ENCODE measurements around the gene MACROH2A1. TPM values are rescaled to one million over a fixed set of nuclear protein-coding genes. Genes with fewer than 3 reads are reported as not detected.
A peak's percentile ranks its signal among the peaks of the same experiment; 100 is the strongest.

The MACROH2A1 gene
- total and polyA plus RNA-seq, 2 of the 4 experiments (the other 2 are of a cell fraction): 122 to 126 TPM

DNA sequence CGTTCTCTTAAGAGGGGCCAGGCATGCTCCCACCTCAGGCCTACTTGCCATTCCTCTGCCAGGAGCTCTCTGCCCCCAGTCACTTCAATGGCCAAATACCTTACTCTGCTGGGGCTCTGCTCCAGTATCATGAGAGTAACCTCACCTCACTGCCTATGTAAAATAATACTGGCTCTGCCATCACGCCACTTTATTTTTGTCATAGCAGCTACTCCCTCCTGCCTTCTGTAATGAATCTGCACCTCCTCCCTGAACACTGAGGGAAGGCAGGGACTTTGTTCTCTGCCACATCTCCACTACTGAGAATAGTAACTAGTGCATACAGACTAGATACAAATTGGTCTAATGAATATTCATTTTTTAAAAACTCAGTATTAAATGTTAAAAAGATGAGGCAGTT is 33.8 kb downstream of the MACROH2A1 start:
- Histone ChIP-seq H2AK5ac (ENCODE audit: low read depth, low read length) (peak overlapping the region; percentile 86; the same call in 1 of the 2 replicates), H2BK5ac (ENCODE audit: low read depth, low read length, poor library complexity, severe bottlenecking) (peak overlapping the region; percentile 6), H3K4ac (ENCODE audit: low read depth, low read length) (peak overlapping the region; percentile 78), H2BK120ac (ENCODE audit: low read depth, low read length) (peak overlapping the region; percentile 76), H3K9ac (ENCODE audit: low read depth, low read length) (no peak overlapping the region), H3K4me1 (ENCODE audit: control insufficient read depth, insufficient read depth, low read length) (peaks cover 34% of the 10 kb centered on the region), H2BK20ac (ENCODE audit: low read depth, low read length) (peak overlapping the region; percentile 26; the same call in 1 of the 2 replicates), H3K9me3 (ENCODE audit: control insufficient read depth, insufficient read depth, low read length) (no peaks in the 10 kb centered on the region), H3K9me1 (ENCODE audit: insufficient read depth, low read length) (peaks cover 50% of the 10 kb centered on the region), H2BK15ac (ENCODE audit: low read depth, low read length) (peak overlapping the region; percentile 20; the same call in 1 of the 3 replicates), H3K27me3 (ENCODE audit: control insufficient read depth, insufficient read depth, low read length) (no peaks in the 10 kb centered on the region), H3K56ac (ENCODE audit: extremely low read depth, insufficient read depth, low read length) (no peak overlapping the region), H3K18ac (ENCODE audit: low read depth, low read length) (peak overlapping the region; percentile 82), H4K5ac (ENCODE audit: low read depth, low read length) (peak overlapping the region; percentile 60; the same call in 1 of the 2 replicates), H3K4me2 (ENCODE audit: low read depth, low read length) (no peak overlapping the region), H2AFZ (replicated peaks; ENCODE audit: low read length, poor library complexity) (no peak overlapping the region), H3K23ac (ENCODE audit: low read depth, low read length) (peak overlapping the region; percentile 18; the same call in 1 of the 2 replicates), H2AK9ac (replicated peaks; ENCODE audit: low read depth, low read length, poor library complexity) (peak overlapping the region; percentile 6), H3K4me3 (ENCODE audit: insufficient read depth, low read depth, low read length) (no peak overlapping the region), H3K79me1 (ENCODE audit: low read depth in 1 of 2, low read length in 2 of 2) (peaks cover 48 to 77% of the 10 kb centered on the region in 2 experiments), H4K91ac (ENCODE audit: insufficient read depth, low read depth, low read length) (peak overlapping the region; percentile 13), H3K14ac (replicated peaks; ENCODE audit: low read depth, low read length) (peak overlapping the region; percentile 83), H3K27ac (ENCODE audit: insufficient read depth, low read length) (peak overlapping the region; percentile 5; the same call in 1 of the 2 replicates), H4K8ac (ENCODE audit: low read depth in 2 of 2, low read length in 2 of 2) (peak overlapping the region in 1 of 2 experiments; percentile 83; a peak in 2 of 4 replicates), H4K20me1 (ENCODE audit: insufficient read depth, low read length) (peaks cover 9% of the 10 kb centered on the region), H3K36me3 (ENCODE audit: control insufficient read depth, insufficient read depth, low read length) (peaks cover 38% of the 10 kb centered on the region)
- ATAC-seq (ENCODE audit: low read depth) (no peak), DNase-seq (no peak)
- dilution Hi-C loops (cut with HindIII; ENCODE audit: low sequenced_read_pairs, unreplicated experiment): no loop called here
- 29% methylated on average over 1 of the region's 2 CpGs; no CpG with 5 or more reads in 1 of the 2 experiments for WGBS, 2 experiments (ENCODE audit: extremely low coverage in 2 of 2, insufficient read length in 1 of 2)
- in situ Hi-C loops (cut with MboI; ENCODE audit: low sequenced_read_pairs): no loop called here
- TF ChIP-seq SMC3 (IDR thresholded peaks at IDR 0.05; ENCODE audit: low read depth, low read length) (no peak), FOS (IDR thresholded peaks at IDR 0.05; ENCODE audit: low read depth, low read length) (no peak), CEBPB (IDR thresholded peaks at IDR 0.05; ENCODE audit: low read depth, low read length) (no peak), BHLHE40 (IDR thresholded peaks at IDR 0.05; ENCODE audit: low read depth, low read length) (no peak), MAZ (IDR thresholded peaks at IDR 0.05; ENCODE audit: borderline replicate concordance, low read depth, low read length) (no peak), NFE2L2 (IDR thresholded peaks at IDR 0.05; ENCODE audit: low read depth, low read length) (no peak)
- TF ChIP-seq, protein P1, sequence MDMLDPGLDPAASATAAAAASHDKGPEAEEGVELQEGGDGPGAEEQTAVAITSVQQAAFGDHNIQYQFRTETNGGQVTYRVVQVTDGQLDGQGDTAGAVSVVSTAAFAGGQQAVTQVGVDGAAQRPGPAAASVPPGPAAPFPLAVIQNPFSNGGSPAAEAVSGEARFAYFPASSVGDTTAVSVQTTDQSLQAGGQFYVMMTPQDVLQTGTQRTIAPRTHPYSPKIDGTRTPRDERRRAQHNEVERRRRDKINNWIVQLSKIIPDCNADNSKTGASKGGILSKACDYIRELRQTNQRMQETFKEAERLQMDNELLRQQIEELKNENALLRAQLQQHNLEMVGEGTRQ (IDR thresholded peaks at IDR 0.05; ENCODE audit: low read depth, low read length): no peak
- ChIA-PET POLR2A (ENCODE audit: unreplicated experiment) (no interaction called here), CTCF (no interaction called here)
- BruUV-seq (replicated peaks): no TSS peak
- intact Hi-C loops (cut with micrococcal nuclease): no loop called here

All from IMR-90 (cell line).